Lower leg skin (tissue), 3 donors: ENCODE results near the gene SYT2.

Source experiments
- POLR2A ChIP-seq, 2 donors: fragments of 450-650 bp; IDR thresholded peaks; one replicate each; pipeline ENCODE4 v1.6.1; 2016 to 2017; ENCODE audit warnings: antibody characterized with exemption in 2 of 2, mild to moderate bottlenecking in 1 of 2, moderate library complexity in 1 of 2
- TF ChIP-seq, protein P1 (sequence below), 3 donors: fragments of 450-650 bp; IDR thresholded peaks; one replicate each; pipeline ENCODE4 v1.5.1; 2016; ENCODE audit warnings: antibody characterized with exemption in 3 of 3, mild to moderate bottlenecking in 3 of 3, moderate library complexity in 2 of 3

- no peak for TF ChIP-seq POLR2A (IDR thresholded peaks at IDR 0.05)
- TF ChIP-seq, protein P1, sequence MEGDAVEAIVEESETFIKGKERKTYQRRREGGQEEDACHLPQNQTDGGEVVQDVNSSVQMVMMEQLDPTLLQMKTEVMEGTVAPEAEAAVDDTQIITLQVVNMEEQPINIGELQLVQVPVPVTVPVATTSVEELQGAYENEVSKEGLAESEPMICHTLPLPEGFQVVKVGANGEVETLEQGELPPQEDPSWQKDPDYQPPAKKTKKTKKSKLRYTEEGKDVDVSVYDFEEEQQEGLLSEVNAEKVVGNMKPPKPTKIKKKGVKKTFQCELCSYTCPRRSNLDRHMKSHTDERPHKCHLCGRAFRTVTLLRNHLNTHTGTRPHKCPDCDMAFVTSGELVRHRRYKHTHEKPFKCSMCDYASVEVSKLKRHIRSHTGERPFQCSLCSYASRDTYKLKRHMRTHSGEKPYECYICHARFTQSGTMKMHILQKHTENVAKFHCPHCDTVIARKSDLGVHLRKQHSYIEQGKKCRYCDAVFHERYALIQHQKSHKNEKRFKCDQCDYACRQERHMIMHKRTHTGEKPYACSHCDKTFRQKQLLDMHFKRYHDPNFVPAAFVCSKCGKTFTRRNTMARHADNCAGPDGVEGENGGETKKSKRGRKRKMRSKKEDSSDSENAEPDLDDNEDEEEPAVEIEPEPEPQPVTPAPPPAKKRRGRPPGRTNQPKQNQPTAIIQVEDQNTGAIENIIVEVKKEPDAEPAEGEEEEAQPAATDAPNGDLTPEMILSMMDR (IDR thresholded peaks at IDR 0.05): no peak
These were observed at the start of gene SYT2 for GRCh38 chr1:202710070-202711045.
